Ovary (tissue), 9 donors: ENCODE data around the gene PSMB9. TPM values are rescaled to one million over a fixed set of nuclear protein-coding genes. Genes with fewer than 3 reads are reported as not detected.
A peak's percentile ranks its signal among the peaks of the same experiment; 100 is the strongest.

Experiments
- DNase-seq, 5 donors: peaks; one replicate each; pipeline ENCODE4 v3.0.0-alpha.2; 2019 to 2020
- H3K27ac ChIP-seq, 2 donors: fragments of 200-600 bp; one replicate each; pipeline versions ENCODE4 v1.5.1 to v1.8.0; 2019 to 2022
- H3K27me3 ChIP-seq: fragments of 200-600 bp; one replicate; pipeline ENCODE4 v1.8.0; 2022
- H3K36me3 ChIP-seq: fragments of 200-600 bp; sonication (generic); one replicate; pipeline ENCODE4 v1.5.1; 2019
- H3K4me1 ChIP-seq: one replicate; pipeline ENCODE4 v1.8.1; 2013; ENCODE audit warnings: mild to moderate bottlenecking, moderate library complexity; ENCODE audit not compliant: insufficient read depth
- H3K4me3 ChIP-seq: fragments of 200-600 bp; sonication (generic); one replicate; pipeline ENCODE4 v1.5.1; 2017
- H3K9me3 ChIP-seq, 2 donors: fragments of 200-600 bp in 1 of 2; sonication (generic) in 1 of 2; one replicate each; pipeline versions ENCODE4 v1.5.1 to v1.8.1; 2013 to 2019; ENCODE audit warnings: mild to moderate bottlenecking in 1 of 2, moderate library complexity in 1 of 2
- CTCF ChIP-seq, 3 donors: fragments of 450-650 bp in 2 of 3; fragments of 200-600 bp in 1 of 3; IDR thresholded peaks; one replicate each; pipeline versions ENCODE4 v1.5.1 to v1.8.0; 2016 to 2022; ENCODE audit warnings: antibody characterized with exemption in 3 of 3, mild to moderate bottlenecking in 1 of 3
- EP300 ChIP-seq: sonication (generic); formaldehyde crosslinking; IDR thresholded peaks from one replicate; pipeline ENCODE4 v1.6.1; 2017; ENCODE audit warnings: antibody characterized with exemption
- POLR2A ChIP-seq: fragments of 450-650 bp; IDR thresholded peaks from one replicate; pipeline ENCODE4 v1.6.1; 2017; ENCODE audit warnings: antibody characterized with exemption, mild to moderate bottlenecking, moderate library complexity
- WGBS, 3 donors: extraction: QIAGEN DNeasy Blood & Tissue Kit in 1 of 3; methylation state at CpG; one replicate each; pipeline versions ENCODE4 v1.1.5 to v1.1.7; 2013 to 2017; 5-methylcytosine and 5-hydroxymethylcytosine counted together
- intact Hi-C, 4 donors: fragments of 100-400 bp; cut with DNase I; formaldehyde crosslinking; loops; one replicate each; pipeline versions ENCODE4 v1.11.0 to v1.15.1; 2022 to 2023
- polyA plus RNA-seq, 2 donors: library from polyadenylated mRNA; stranded (reverse); fragments of 200-250 nt in 1 of 2; fragments of 350-450 nt in 1 of 2; fragmentation: Illumina TruSeq in 1 of 2; extraction: RNeasy Lipid Tissue Mini Kit (QIAGEN cat#74804) in 1 of 2; gene quantifications; one replicate each; pipeline ENCODE4 v1.2.3, GENCODE V29; 2013 to 2014
- total RNA-seq, 7 donors: library from RNA; depleted of rRNA in 2 of 7; stranded (reverse); fragments of >200 nt in 2 of 7; fragmentation: NEBNext Ultra II Directional in 3 of 7; extraction: Animal tissue kit (Norgen Biotek cat#: 25700) in 3 of 7; gene quantifications; one replicate each; pipeline versions ENCODE4 v1.1.0 to v1.2.4, GENCODE V29; 2016 to 2023
- donor health status: DM: no; HTN: no; CAD: no; lungs with moderate emphysema.
- donor health status: DM: no; HTN: no; CAD: no.
- donor health status: Bipolar disorder and iron deficiency.
- donor health status: DM: yes; HTN: yes; CAD: no.
- donor health status: DM: no; HTN: no; CAD: no.
- donor health status: DM: yes; HTN: yes; CAD: no.

PSMB9 gene
- total and polyA plus RNA-seq, 9 donors, result 9.5 to 30.7 (median 20.4) TPM

- 2 to 59% (median 28%) methylated on average over 1 of the region's 1 CpG for WGBS, 3 donors
- Histone ChIP-seq H3K27ac (no peak overlapping the region), H3K36me3 (no peaks in the 10 kb centered on the region), H3K4me1 (peaks cover 6% of the 10 kb centered on the region), H3K4me3 (no peak overlapping the region), H3K9me3 (no peaks in the 10 kb centered on the region), H3K27me3 (no peaks in the 10 kb centered on the region)
- TF ChIP-seq EP300 (no peak), CTCF (IDR thresholded peaks at IDR 0.05) (no peak), POLR2A (no peak)
- intact Hi-C loops, result loop anchor here in 1 of 4 donors (10.0 kb wide), 1 partner anchor 52 kb away; no protein-coding TSS in a partner anchor
- DNase-seq, result no peak
Observed at GRCh38 chr6:32882879-32883250, 28.9 kb downstream of the PSMB9 start.

DNA sequence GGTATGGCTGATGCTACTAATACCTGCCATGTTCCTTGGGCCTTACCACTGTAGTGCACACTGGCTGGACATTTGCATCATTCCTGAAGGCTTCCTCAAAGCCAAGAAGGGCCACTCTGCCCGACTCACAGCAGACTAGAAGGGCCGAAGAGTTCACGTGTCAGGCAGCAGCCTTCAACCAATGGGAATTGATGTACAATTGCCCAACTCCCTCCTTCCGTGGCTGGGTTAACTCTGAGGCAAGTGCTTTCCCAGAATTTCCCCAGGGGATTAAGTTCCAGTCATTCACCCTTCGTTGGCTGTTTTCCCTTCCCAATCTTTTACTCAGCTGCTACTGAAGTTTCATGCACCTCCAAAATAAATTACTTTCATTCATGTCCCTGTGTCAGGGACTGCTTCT, 29.8 kb downstream of the PSMB9 start:
- Histone ChIP-seq H3K4me1 (peaks cover 6% of the 10 kb centered on the region), H3K27me3 (no peaks in the 10 kb centered on the region), H3K9me3 (no peaks in the 10 kb centered on the region), H3K27ac (no peak overlapping the region), H3K4me3 (no peak overlapping the region), H3K36me3 (no peaks in the 10 kb centered on the region)
- intact Hi-C loops, result loop anchor here in 1 of 4 donors (2.0 to 10.0 kb wide), 2 partner anchors 51 to 101 kb away; no protein-coding TSS in a partner anchor
- TF ChIP-seq POLR2A (no peak), EP300 (peak; percentile 65)
- peak in 1 of 5 donors; percentile 31 for DNase-seq
- 20 to 22% (median 20%) methylated on average over 5 of the region's 5 CpGs for WGBS, 3 donors

DNA sequence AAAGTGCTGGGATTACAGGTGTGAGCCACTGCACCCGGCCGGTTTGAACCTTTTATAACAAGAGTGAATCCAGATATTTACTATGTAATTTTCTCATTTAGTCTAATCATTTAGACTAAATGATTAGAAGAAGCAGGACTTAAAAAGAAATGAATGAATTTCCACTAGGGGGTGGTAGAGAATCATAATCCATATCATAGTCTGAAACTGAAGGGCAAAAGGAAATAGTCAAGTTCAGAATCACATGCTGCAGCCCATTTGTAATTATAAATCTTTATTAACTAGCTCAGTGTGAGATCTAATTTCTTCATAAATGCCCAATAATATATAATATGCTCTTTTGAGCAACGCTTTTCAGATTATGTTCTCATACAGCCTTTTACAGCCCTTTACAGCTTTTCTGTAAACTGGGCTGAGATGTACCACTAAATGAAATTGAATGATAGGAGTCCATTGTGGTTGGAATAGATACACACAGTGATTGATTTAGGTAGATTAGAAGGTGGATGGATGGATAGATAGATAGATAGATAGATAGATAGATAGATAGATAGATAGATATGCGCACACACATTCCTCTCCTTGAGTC, 31.8 kb downstream of the PSMB9 start:
- no peak for DNase-seq
- no peaks in the 10 kb centered on the region for H3K9me3 ChIP-seq
- H3K4me1 ChIP-seq, result peaks cover 6% of the 10 kb centered on the region
- no peaks in the 10 kb centered on the region for H3K27me3 ChIP-seq
- no peak overlapping the region for H3K27ac ChIP-seq
- TF ChIP-seq CTCF (IDR thresholded peaks at IDR 0.05) (peak; percentile 29 to 72 (median 63)), POLR2A (no peak), EP300 (no peak)
- intact Hi-C loops, result loop anchor here (2.0 to 10.0 kb wide), 4 partner anchors 47 to 99 kb away; no protein-coding TSS in a partner anchor
- WGBS, 3 donors, result 38 to 52% (median 44%) methylated on average over 4 of the region's 4 CpGs
- no peaks in the 10 kb centered on the region for H3K36me3 ChIP-seq
- H3K4me3 ChIP-seq, result no peak overlapping the region

- Histone ChIP-seq H3K27ac (peak overlapping the region in 1 of 2 donors; percentile 59), H3K9me3 (no peaks in the 10 kb centered on the region), H3K27me3 (no peaks in the 10 kb centered on the region), H3K4me1 (peaks cover 6% of the 10 kb centered on the region), H3K4me3 (no peak overlapping the region), H3K36me3 (no peaks in the 10 kb centered on the region)
- intact Hi-C loops, result loop anchor here (5.0 to 10.0 kb wide), 3 partner anchors 45 to 95 kb away; no protein-coding TSS in a partner anchor
- WGBS, 3 donors, result 5 to 9% (median 7%) methylated on average over 3 of the region's 3 CpGs
- DNase-seq, result peak; percentile 64 to 85 (median 71)
- TF ChIP-seq POLR2A, result no peak
- no peak for TF ChIP-seq CTCF (IDR thresholded peaks at IDR 0.05)
- TF ChIP-seq EP300, result no peak
Observed at GRCh38 chr6:32886681-32887383, 32.8 kb downstream of the PSMB9 start.

DNA sequence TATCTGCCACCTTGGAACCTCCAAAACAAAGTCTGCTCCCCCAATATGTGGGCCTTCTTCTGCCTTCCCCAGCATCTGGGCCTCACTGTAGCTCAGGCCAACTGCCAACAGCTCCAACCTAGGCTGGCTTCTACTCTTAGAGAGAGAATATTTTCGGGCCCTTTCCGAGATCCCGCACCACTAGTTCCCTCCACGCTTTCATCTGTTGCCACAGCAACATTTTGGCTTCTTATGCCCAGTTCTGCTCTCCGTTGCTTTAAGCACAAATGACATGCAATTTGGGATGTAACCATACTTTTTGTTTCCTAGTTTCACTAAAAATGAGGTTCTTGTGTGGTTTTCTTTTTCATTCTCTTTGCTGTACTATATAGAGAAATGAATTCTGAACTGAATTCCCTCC, 33.6 kb downstream of the PSMB9 start:
- 21 to 29% (median 24%) methylated on average over 5 of the region's 5 CpGs for WGBS, 3 donors
- H3K27ac ChIP-seq, result peak overlapping the region in 1 of 2 donors; percentile 59
- peak; percentile 24 to 45 (median 30) for DNase-seq
- no peaks in the 10 kb centered on the region for H3K36me3 ChIP-seq
- intact Hi-C loops, result loop anchor here (5.0 to 10.0 kb wide), 3 partner anchors 45 to 95 kb away; no protein-coding TSS in a partner anchor
- no peaks in the 10 kb centered on the region for H3K9me3 ChIP-seq
- no peaks in the 10 kb centered on the region for H3K27me3 ChIP-seq
- H3K4me1 ChIP-seq, result peaks cover 6% of the 10 kb centered on the region
- no peak for TF ChIP-seq CTCF (IDR thresholded peaks at IDR 0.05)
- no peak for TF ChIP-seq POLR2A
- TF ChIP-seq EP300, result no peak
- H3K4me3 ChIP-seq, result no peak overlapping the region
